Right lobe of liver (tissue), 6 donors: ENCODE data around the gene ANAPC4. TPM values are rescaled to one million over a fixed set of nuclear protein-coding genes. Genes with fewer than 3 reads are reported as not detected.

Source experiments
- ATAC-seq, 4 donors: fragments of 200-7000 bp; cut with Tn5 transposase; one replicate each; pipeline ENCODE4 v1.9.1; 2020; ENCODE audit warnings: mild to moderate bottlenecking in 4 of 4, moderate library complexity in 4 of 4
- DNase-seq, 3 donors: peaks; one replicate each; pipeline ENCODE4 v3.0.0-alpha.2; 2020
- H3K27ac ChIP-seq, 3 donors: fragments of 200-600 bp; one replicate each; pipeline ENCODE4 v1.8.0; 2022
- H3K27me3 ChIP-seq, 2 donors: fragments of 200-600 bp; one replicate each; pipeline ENCODE4 v1.8.0; 2022
- H3K36me3 ChIP-seq, 4 donors: fragments of 200-600 bp; sonication (generic) in 1 of 4; one replicate each; pipeline versions ENCODE4 v1.5.1 to v1.8.0; 2017 to 2022; ENCODE audit warnings: control low read depth in 1 of 4
- H3K4me1 ChIP-seq, 4 donors: fragments of 200-600 bp; sonication (generic) in 1 of 4; one replicate each; pipeline versions ENCODE4 v1.5.1 to v1.8.0; 2017 to 2022; ENCODE audit warnings: control low read depth in 1 of 4
- H3K4me3 ChIP-seq, 3 donors: fragments of 200-600 bp; one replicate each; pipeline ENCODE4 v1.8.0; 2022
- H3K9me3 ChIP-seq, 4 donors: fragments of 200-600 bp; sonication (generic) in 1 of 4; one replicate each; pipeline versions ENCODE4 v1.5.1 to v1.8.0; 2017 to 2022; ENCODE audit warnings: control low read depth in 1 of 4
- CTCF ChIP-seq, 4 donors: fragments of 200-600 bp in 3 of 4; fragments of 450-650 bp in 1 of 4; IDR thresholded peaks; one replicate each; pipeline versions ENCODE4 v1.5.1 to v1.8.0; 2016 to 2022; ENCODE audit warnings: antibody characterized with exemption in 4 of 4, mild to moderate bottlenecking in 2 of 4
- POLR2A ChIP-seq: fragments of 450-650 bp; IDR thresholded peaks from one replicate; pipeline ENCODE4 v1.6.1; 2017; ENCODE audit warnings: antibody characterized with exemption, mild to moderate bottlenecking
- WGBS: methylation state at CpG from one replicate; pipeline ENCODE4 v1.1.6; 2018; ENCODE audit warnings: low coverage, low lambda C conversion rate; ENCODE audit not compliant: insufficient coverage; ENCODE audit errors: missing lambda C conversion rate; 5-methylcytosine and 5-hydroxymethylcytosine counted together
- intact Hi-C, 2 donors: fragments of 100-400 bp; cut with DNase I; formaldehyde crosslinking; loops; one replicate each; pipeline versions ENCODE4 v1.11.2 to v1.14.1; 2022
- total RNA-seq, 6 experiments: library from RNA; depleted of rRNA in 2 of 6; stranded (reverse); fragments of >200 nt in 2 of 6; fragmentation: NEBNext Ultra II Directional in 3 of 6; extraction: Animal tissue kit (Norgen Biotek cat#: 25700) in 3 of 6; gene quantifications; one replicate each; pipeline versions ENCODE4 v1.1.0 to v1.2.4, GENCODE V29; 2016 to 2023
- donor health status: DM: no; HTN: yes; CAD: no.
- donor health status: DM: no; HTN: no; CAD: no.
- donor health status: DM: no; HTN: no; CAD: no.
- donor health status: DM: no; HTN: yes; CAD: no.
- donor health status: DM: no; HTN: yes; CAD: no.

Gene ANAPC4
- total RNA-seq, 6 experiments from 2014 or later, result 7.2 to 13.9 (median 11.4) TPM

GRCh38 chr4:25430630-25431029, 53.6 kb downstream of the ANAPC4 start:
- WGBS, result 77% methylated on average over 4 of the region's 5 CpGs
- TF ChIP-seq POLR2A (no peak), CTCF (IDR thresholded peaks at IDR 0.05) (no peak)
- Histone ChIP-seq H3K4me3 (no peak overlapping the region), H3K4me1 (peaks cover 0 to 2% (median 0%) of the 10 kb centered on the region in 4 donors), H3K27me3 (no peaks in the 10 kb centered on the region), H3K27ac (no peak overlapping the region), H3K9me3 (no peaks in the 10 kb centered on the region), H3K36me3 (no peaks in the 10 kb centered on the region)
- ATAC-seq (no peak), DNase-seq (no peak)
- intact Hi-C loops, result no loop called here

GRCh38 chr4:25433966-25434827, 57.1 kb downstream of the ANAPC4 start:
- 92% methylated on average over 12 of the region's 14 CpGs for WGBS
- Histone ChIP-seq H3K4me1 (no peaks in the 10 kb centered on the region), H3K36me3 (no peaks in the 10 kb centered on the region), H3K9me3 (no peaks in the 10 kb centered on the region), H3K27me3 (no peaks in the 10 kb centered on the region), H3K27ac (no peak overlapping the region), H3K4me3 (no peak overlapping the region)
- intact Hi-C loops, result no loop called here
- DNase-seq (no peak), ATAC-seq (no peak)
- TF ChIP-seq POLR2A, result no peak
- TF ChIP-seq CTCF (IDR thresholded peaks at IDR 0.05), result no peak

- H3K9me3 ChIP-seq, result no peaks in the 10 kb centered on the region
- H3K27ac ChIP-seq, result no peak overlapping the region
- H3K27me3 ChIP-seq, result no peaks in the 10 kb centered on the region
- TF ChIP-seq CTCF (IDR thresholded peaks at IDR 0.05) (no peak), POLR2A (no peak)
- no peaks in the 10 kb centered on the region for H3K36me3 ChIP-seq
- intact Hi-C loops, result no loop called here
- no peak for ATAC-seq
- DNase-seq, result no peak
- no peak overlapping the region for H3K4me3 ChIP-seq
- H3K4me1 ChIP-seq, result peaks cover 0 to 7% (median 0%) of the 10 kb centered on the region in 4 donors
These were observed 60.9 kb downstream of the ANAPC4 start for GRCh38 chr4:25437926-25438325.

GRCh38 chr4:25439918-25440477, 62.9 kb downstream of the ANAPC4 start:
- WGBS, result 13% methylated on average over 2 of the region's 2 CpGs
- H3K4me3 ChIP-seq, result no peak overlapping the region
- intact Hi-C loops, result loop anchor here (10.0 kb wide), 1 partner anchor 325 kb away; no protein-coding TSS in a partner anchor
- no peak for TF ChIP-seq POLR2A
- peak; percentile 80 to 96 (median 94) for TF ChIP-seq CTCF (IDR thresholded peaks at IDR 0.05)
- H3K9me3 ChIP-seq, result no peaks in the 10 kb centered on the region
- peak; percentile 87 to 92 (median 89) for ATAC-seq
- DNase-seq, result peak in 1 of 3 donors; percentile 66
- no peak overlapping the region for H3K27ac ChIP-seq
- H3K27me3 ChIP-seq, result no peaks in the 10 kb centered on the region
- no peaks in the 10 kb centered on the region for H3K36me3 ChIP-seq
- peaks cover 0 to 7% (median 0%) of the 10 kb centered on the region in 4 donors for H3K4me1 ChIP-seq
